ENCODE data around the gene RAB32.

The RAB32 gene

GRCh38 chr6:146543211-146543939 is at the start of gene RAB32:
Gene RAB32 (plus strand): TSS chr6:146543833. CDS start chr6:146543872, 39 bp downstream.
- peak; percentile 88 for DNase-seq (ENCODE audit: low read depth)
- peak within 1 kb of the TSS; percentile 65 for H3K4me3 ChIP-seq (ENCODE audit: low read length)
- TF ChIP-seq, protein P1, sequence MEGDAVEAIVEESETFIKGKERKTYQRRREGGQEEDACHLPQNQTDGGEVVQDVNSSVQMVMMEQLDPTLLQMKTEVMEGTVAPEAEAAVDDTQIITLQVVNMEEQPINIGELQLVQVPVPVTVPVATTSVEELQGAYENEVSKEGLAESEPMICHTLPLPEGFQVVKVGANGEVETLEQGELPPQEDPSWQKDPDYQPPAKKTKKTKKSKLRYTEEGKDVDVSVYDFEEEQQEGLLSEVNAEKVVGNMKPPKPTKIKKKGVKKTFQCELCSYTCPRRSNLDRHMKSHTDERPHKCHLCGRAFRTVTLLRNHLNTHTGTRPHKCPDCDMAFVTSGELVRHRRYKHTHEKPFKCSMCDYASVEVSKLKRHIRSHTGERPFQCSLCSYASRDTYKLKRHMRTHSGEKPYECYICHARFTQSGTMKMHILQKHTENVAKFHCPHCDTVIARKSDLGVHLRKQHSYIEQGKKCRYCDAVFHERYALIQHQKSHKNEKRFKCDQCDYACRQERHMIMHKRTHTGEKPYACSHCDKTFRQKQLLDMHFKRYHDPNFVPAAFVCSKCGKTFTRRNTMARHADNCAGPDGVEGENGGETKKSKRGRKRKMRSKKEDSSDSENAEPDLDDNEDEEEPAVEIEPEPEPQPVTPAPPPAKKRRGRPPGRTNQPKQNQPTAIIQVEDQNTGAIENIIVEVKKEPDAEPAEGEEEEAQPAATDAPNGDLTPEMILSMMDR (IDR thresholded peaks at IDR 0.05; ENCODE audit: insufficient read depth, low read depth, low read length, missing control alignments): peak; percentile 17

DNA sequence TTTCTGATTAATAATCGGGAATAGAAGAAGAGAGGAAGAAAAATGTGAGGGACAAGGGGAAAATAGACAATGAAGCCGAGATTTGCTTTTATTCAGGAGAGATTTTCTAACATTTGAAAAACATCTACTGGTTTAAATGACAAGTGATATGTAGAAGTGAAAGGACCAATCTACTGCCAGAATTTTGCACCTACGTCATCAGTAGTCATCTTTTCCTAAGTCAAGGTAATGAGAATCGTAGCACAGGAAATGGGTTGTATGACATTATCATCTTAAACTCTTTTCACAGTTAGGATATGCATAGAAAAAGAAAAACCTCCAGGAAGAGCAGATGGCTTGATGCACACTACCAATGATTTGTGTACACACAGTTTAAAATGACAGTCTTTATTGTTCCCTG is 45.3 kb upstream of the RAB32 start:
- no peak overlapping the region for H3K4me3 ChIP-seq (ENCODE audit: low read length)
- TF ChIP-seq, protein P1 (IDR thresholded peaks at IDR 0.05; ENCODE audit: insufficient read depth, low read depth, low read length, missing control alignments): no peak
- no peak for DNase-seq (ENCODE audit: low read depth)

DNA sequence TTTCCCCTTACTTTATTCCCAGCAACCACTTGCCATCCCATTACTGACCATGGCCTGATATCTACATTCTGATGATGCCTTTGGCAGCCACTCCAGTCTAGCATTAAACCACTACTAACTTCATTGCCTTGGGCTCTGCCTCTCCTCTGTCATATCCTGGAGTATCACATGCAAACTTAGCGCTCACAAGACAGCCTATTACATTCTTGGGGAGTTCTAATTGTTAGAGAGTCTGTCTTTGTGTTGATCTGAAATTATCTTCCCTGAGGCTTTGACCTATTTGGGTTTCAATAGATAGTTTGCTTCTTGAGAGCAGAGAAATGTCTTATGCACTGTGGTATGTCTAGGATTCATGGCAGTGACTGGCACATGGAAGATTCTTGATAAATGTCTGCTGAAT is 40.5 kb upstream of the RAB32 start:
- DNase-seq (ENCODE audit: low read depth): no peak
- no peak overlapping the region for H3K4me3 ChIP-seq (ENCODE audit: low read length)
- TF ChIP-seq, protein P1 (IDR thresholded peaks at IDR 0.05; ENCODE audit: insufficient read depth, low read depth, low read length, missing control alignments): no peak

- TF ChIP-seq, protein P1 (IDR thresholded peaks at IDR 0.05; ENCODE audit: insufficient read depth, low read depth, low read length, missing control alignments): no peak
- no peak for DNase-seq (ENCODE audit: low read depth)
- H3K4me3 ChIP-seq (ENCODE audit: low read length): no peak overlapping the region
Measured at GRCh38 chr6:146515212-146515611, 28.4 kb upstream of the RAB32 start.

GRCh38 chr6:146526192-146526591 is 17.4 kb upstream of the RAB32 start:
- H3K4me3 ChIP-seq (ENCODE audit: low read length): no peak overlapping the region
- TF ChIP-seq, protein P1 (IDR thresholded peaks at IDR 0.05; ENCODE audit: insufficient read depth, low read depth, low read length, missing control alignments): peak; percentile 57
- peak; percentile 41 for DNase-seq (ENCODE audit: low read depth)

DNA sequence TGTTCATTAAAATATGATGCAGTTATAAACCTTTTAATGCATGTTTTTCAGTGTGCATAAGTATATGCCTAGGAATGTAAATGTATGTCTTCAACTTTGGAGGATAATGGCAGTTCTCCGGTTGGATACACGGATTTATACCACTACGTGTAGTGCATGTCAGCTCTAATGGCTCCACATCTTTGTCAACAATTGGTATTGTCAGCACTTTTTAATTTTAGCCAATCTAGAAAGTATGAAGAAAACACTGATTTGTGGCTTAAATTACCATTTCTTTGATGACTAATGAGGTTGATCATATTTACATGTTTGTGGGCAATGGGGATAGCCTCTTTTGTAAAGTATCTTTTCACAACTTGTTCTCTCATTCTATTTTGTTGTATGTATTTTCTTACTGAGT is 10.9 kb upstream of the RAB32 start:
- TF ChIP-seq, protein P1 (IDR thresholded peaks at IDR 0.05; ENCODE audit: insufficient read depth, low read depth, low read length, missing control alignments): no peak
- DNase-seq (ENCODE audit: low read depth): no peak
- no peak overlapping the region for H3K4me3 ChIP-seq (ENCODE audit: low read length)

GRCh38 chr6:146542881-146543210 is 787 bp upstream of the RAB32 start:
- DNase-seq (ENCODE audit: low read depth): no peak
- TF ChIP-seq, protein P1 (IDR thresholded peaks at IDR 0.05; ENCODE audit: insufficient read depth, low read depth, low read length, missing control alignments): no peak
- peak overlapping the region; percentile 44 for H3K4me3 ChIP-seq (ENCODE audit: low read length)
